Measurements from ENCODE around the gene KRT79.

DNA sequence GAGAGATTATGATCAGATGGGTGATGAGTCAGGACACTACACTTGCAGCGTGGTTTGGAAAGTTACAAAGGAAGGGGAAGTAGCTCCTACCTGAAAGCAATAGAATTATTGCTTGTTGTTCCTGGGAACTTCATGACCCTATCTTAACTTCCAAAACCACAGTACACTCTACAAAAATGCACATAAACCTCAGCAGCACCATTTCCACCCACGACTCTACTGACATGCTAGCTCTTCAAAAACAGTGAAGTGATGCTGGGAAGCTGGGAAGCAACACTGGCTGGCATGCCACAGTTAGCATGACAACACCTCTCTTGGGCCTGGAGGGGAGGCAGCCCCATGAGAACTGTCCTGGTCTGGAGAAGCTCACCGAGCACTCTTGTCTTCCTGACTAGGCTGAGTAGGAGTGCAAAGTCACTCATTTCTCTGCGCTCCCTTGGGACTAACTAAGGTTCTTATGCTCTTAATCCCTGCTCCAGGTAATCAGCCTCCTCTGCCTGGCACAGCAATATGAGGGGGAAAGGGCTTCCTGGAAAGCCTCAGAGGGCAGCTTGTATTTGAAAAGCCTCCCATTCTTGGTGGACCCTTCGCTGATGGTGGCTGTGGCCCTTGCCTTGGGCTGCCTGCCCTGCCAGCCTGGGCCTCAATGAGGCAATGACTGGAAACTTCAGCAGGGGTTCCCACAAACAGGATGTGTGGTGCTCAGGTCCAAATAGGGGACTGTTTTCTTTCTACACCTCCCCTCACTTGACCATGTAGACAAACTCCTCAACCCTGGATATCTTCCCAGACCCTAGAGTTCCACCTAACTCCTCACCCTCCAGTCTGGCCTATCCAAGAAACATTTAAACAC, 39.4 kb downstream of the KRT79 start:
- TF ChIP-seq CTCF (IDR thresholded peaks at IDR 0.05): no peak
- TF ChIP-seq EP300 (IDR thresholded peaks at IDR 0.05): no peak
- TF ChIP-seq POLR2AphosphoS5 (IDR thresholded peaks at IDR 0.05): no peak
